ENCODE measurements around the gene TBX15. TPM values are rescaled to one million over a fixed set of nuclear protein-coding genes. Genes with fewer than 3 reads are reported as not detected.

Gene TBX15
- total and polyA plus RNA-seq, 4 experiments from 2014 or later, result 0.05 TPM; not detected in 3

GRCh38 chr1:118984086-118984721, 3.9 kb downstream of the TBX15 start:
- no peak overlapping the region for H3K27ac Mint-ChIP-seq

GRCh38 chr1:118983558-118984041, 4.5 kb downstream of the TBX15 start:
- H3K27ac Mint-ChIP-seq, result no peak overlapping the region
- H3K27me3 ChIP-seq (ENCODE audit: insufficient read depth, low read length), result peaks cover 54% of the 10 kb centered on the region
- H3K27me3 Mint-ChIP-seq, result peaks cover 69 to 70% of the 10 kb centered on the region in 2 donors

More at GRCh38 chr1:118984086-118984721, 3.9 kb downstream of the TBX15 start:
- H3K27me3 Mint-ChIP-seq, result peaks cover 71 to 76% of the 10 kb centered on the region in 2 donors
- peaks cover 49% of the 10 kb centered on the region for H3K27me3 ChIP-seq (ENCODE audit: insufficient read depth, low read length)
- no peak for DNase-seq
- ChIA-PET CTCF (ENCODE audit: partially characterized antibody) (no interaction called here), POLR2A (ENCODE audit: partially characterized antibody) (no interaction called here)
- peaks cover 12 to 36% (median 18%) of the 10 kb centered on the region in 4 donors for H3K4me1 Mint-ChIP-seq
- H3K4me3 ChIP-seq (ENCODE audit: low read length in 2 of 2), result no peak overlapping the region
- H3K36me3 Mint-ChIP-seq, result peaks cover 0 to 4% of the 10 kb centered on the region in 2 donors
- peaks cover 0 to 60% (median 36%) of the 10 kb centered on the region in 8 donors for H3K9me3 Mint-ChIP-seq
- no peak overlapping the region for H3K27ac ChIP-seq (ENCODE audit: low read depth, low read length)
- peaks cover 15% of the 10 kb centered on the region for H3K4me1 ChIP-seq (ENCODE audit: insufficient read depth, low read length)
- no peaks in the 10 kb centered on the region for H3K9me3 ChIP-seq (ENCODE audit: control insufficient read depth in 1 of 2, low read length in 2 of 2)
- H3K36me3 ChIP-seq (ENCODE audit: insufficient read depth, low read length), result no peaks in the 10 kb centered on the region
- peak overlapping the region in 3 of 8 donors; percentile 34 to 80 (median 73) for H3K4me3 Mint-ChIP-seq
- intact Hi-C loops (cut with micrococcal nuclease), result no loop called here

GRCh38 chr1:118982821-118983557, 5.2 kb downstream of the TBX15 start:
- no peak overlapping the region for H3K27ac Mint-ChIP-seq
- Histone ChIP-seq H3K4me3 (ENCODE audit: low read length in 2 of 2) (no peak overlapping the region), H3K27ac (ENCODE audit: low read depth, low read length) (no peak overlapping the region), H3K27me3 (ENCODE audit: insufficient read depth, low read length) (peaks cover 54% of the 10 kb centered on the region), H3K36me3 (ENCODE audit: insufficient read depth, low read length) (no peaks in the 10 kb centered on the region), H3K9me3 (ENCODE audit: control insufficient read depth in 1 of 2, low read length in 2 of 2) (no peaks in the 10 kb centered on the region), H3K4me1 (ENCODE audit: insufficient read depth, low read length) (peaks cover 17% of the 10 kb centered on the region)
- H3K9me3 Mint-ChIP-seq, result peaks cover 0 to 56% (median 34%) of the 10 kb centered on the region in 8 donors
- DNase-seq, result no peak
- CTCF ChIA-PET (ENCODE audit: partially characterized antibody), result no interaction called here
- POLR2A ChIA-PET (ENCODE audit: partially characterized antibody), result no interaction called here
- H3K27me3 Mint-ChIP-seq, result peaks cover 69 to 71% of the 10 kb centered on the region in 2 donors
- intact Hi-C loops (cut with micrococcal nuclease), result no loop called here
- peaks cover 12 to 31% (median 17%) of the 10 kb centered on the region in 4 donors for H3K4me1 Mint-ChIP-seq
- H3K4me3 Mint-ChIP-seq, result no peak overlapping the region
- H3K36me3 Mint-ChIP-seq, result peaks cover 0 to 4% of the 10 kb centered on the region in 2 donors

More at GRCh38 chr1:118983558-118984041, 4.5 kb downstream of the TBX15 start:
- intact Hi-C loops (cut with micrococcal nuclease), result no loop called here
- ChIA-PET POLR2A (ENCODE audit: partially characterized antibody) (no interaction called here), CTCF (ENCODE audit: partially characterized antibody) (no interaction called here)
- Mint-ChIP-seq H3K4me3 (peak overlapping the region in 1 of 8 donors; percentile 34), H3K4me1 (peaks cover 12 to 34% (median 18%) of the 10 kb centered on the region in 4 donors), H3K36me3 (peaks cover 0 to 4% of the 10 kb centered on the region in 2 donors), H3K9me3 (peaks cover 0 to 60% (median 34%) of the 10 kb centered on the region in 8 donors)
- H3K4me3 ChIP-seq (ENCODE audit: low read length in 2 of 2), result no peak overlapping the region
- no peak overlapping the region for H3K27ac ChIP-seq (ENCODE audit: low read depth, low read length)
- H3K36me3 ChIP-seq (ENCODE audit: insufficient read depth, low read length), result no peaks in the 10 kb centered on the region
- DNase-seq, result no peak
- H3K4me1 ChIP-seq (ENCODE audit: insufficient read depth, low read length), result peaks cover 17% of the 10 kb centered on the region
- H3K9me3 ChIP-seq (ENCODE audit: control insufficient read depth in 1 of 2, low read length in 2 of 2), result no peaks in the 10 kb centered on the region

GRCh38 chr1:118982266-118982665, 5.9 kb downstream of the TBX15 start:
- intact Hi-C loops (cut with micrococcal nuclease), result no loop called here
- H3K4me3 ChIP-seq (ENCODE audit: low read length in 2 of 2), result no peak overlapping the region
- no peak for DNase-seq
- H3K4me1 ChIP-seq (ENCODE audit: insufficient read depth, low read length), result peaks cover 17% of the 10 kb centered on the region
- peaks cover 54% of the 10 kb centered on the region for H3K27me3 ChIP-seq (ENCODE audit: insufficient read depth, low read length)
- Mint-ChIP-seq H3K4me1 (peaks cover 12 to 31% (median 16%) of the 10 kb centered on the region in 4 donors), H3K36me3 (peaks cover 0 to 4% of the 10 kb centered on the region in 2 donors), H3K27me3 (peaks cover 73 to 74% of the 10 kb centered on the region in 2 donors), H3K27ac (no peak overlapping the region), H3K9me3 (peaks cover 2 to 56% (median 34%) of the 10 kb centered on the region in 8 donors), H3K4me3 (no peak overlapping the region)
- CTCF ChIA-PET (ENCODE audit: partially characterized antibody), result no interaction called here
- H3K27ac ChIP-seq (ENCODE audit: low read depth, low read length), result no peak overlapping the region
- H3K36me3 ChIP-seq (ENCODE audit: insufficient read depth, low read length), result no peaks in the 10 kb centered on the region
- POLR2A ChIA-PET (ENCODE audit: partially characterized antibody), result no interaction called here
- H3K9me3 ChIP-seq (ENCODE audit: control insufficient read depth in 1 of 2, low read length in 2 of 2), result no peaks in the 10 kb centered on the region

- Histone ChIP-seq H3K9me3 (ENCODE audit: control insufficient read depth in 1 of 2, low read length in 2 of 2) (no peaks in the 10 kb centered on the region), H3K4me1 (ENCODE audit: insufficient read depth, low read length) (peaks cover 12% of the 10 kb centered on the region), H3K27me3 (ENCODE audit: insufficient read depth, low read length) (peaks cover 47% of the 10 kb centered on the region), H3K36me3 (ENCODE audit: insufficient read depth, low read length) (no peaks in the 10 kb centered on the region), H3K27ac (ENCODE audit: low read depth, low read length) (no peak overlapping the region), H3K4me3 (ENCODE audit: low read length in 2 of 2) (no peak overlapping the region)
- DNase-seq, result no peak
- Mint-ChIP-seq H3K9me3 (peaks cover 2 to 51% (median 28%) of the 10 kb centered on the region in 8 donors), H3K36me3 (peaks cover 0 to 4% of the 10 kb centered on the region in 2 donors), H3K4me1 (peaks cover 6 to 23% (median 13%) of the 10 kb centered on the region in 4 donors), H3K27ac (no peak overlapping the region), H3K27me3 (peaks cover 64 to 68% of the 10 kb centered on the region in 2 donors), H3K4me3 (no peak overlapping the region)
- POLR2A ChIA-PET (ENCODE audit: partially characterized antibody), result no interaction called here
- CTCF ChIA-PET (ENCODE audit: partially characterized antibody), result no interaction called here
- intact Hi-C loops (cut with micrococcal nuclease), result no loop called here
Measured at GRCh38 chr1:118981436-118981835, 6.7 kb downstream of the TBX15 start.

- peaks cover 0 to 4% of the 10 kb centered on the region in 2 donors for H3K36me3 Mint-ChIP-seq
- Histone ChIP-seq H3K36me3 (ENCODE audit: insufficient read depth, low read length) (no peaks in the 10 kb centered on the region), H3K27ac (ENCODE audit: low read depth, low read length) (no peak overlapping the region), H3K4me1 (ENCODE audit: insufficient read depth, low read length) (peaks cover 12% of the 10 kb centered on the region), H3K9me3 (ENCODE audit: control insufficient read depth in 1 of 2, low read length in 2 of 2) (no peaks in the 10 kb centered on the region), H3K27me3 (ENCODE audit: insufficient read depth, low read length) (peaks cover 35% of the 10 kb centered on the region), H3K4me3 (ENCODE audit: low read length in 2 of 2) (no peak overlapping the region)
- peaks cover 55 to 59% of the 10 kb centered on the region in 2 donors for H3K27me3 Mint-ChIP-seq
- POLR2A ChIA-PET (ENCODE audit: partially characterized antibody), result no interaction called here
- H3K4me1 Mint-ChIP-seq, result peaks cover 4 to 9% (median 5%) of the 10 kb centered on the region in 4 donors
- no peak for DNase-seq
- intact Hi-C loops (cut with micrococcal nuclease), result no loop called here
- H3K9me3 Mint-ChIP-seq, result peaks cover 2 to 41% (median 18%) of the 10 kb centered on the region in 8 donors
- no peak overlapping the region for H3K27ac Mint-ChIP-seq
- H3K4me3 Mint-ChIP-seq, result peak overlapping the region in 2 of 8 donors; percentile 26 to 29
- CTCF ChIA-PET (ENCODE audit: partially characterized antibody), result no interaction called here
Measured at GRCh38 chr1:118979754-118980575, 8.2 kb downstream of the TBX15 start.
